Colonic mucosa (tissue), 4 donors: ENCODE measurements around the gene GLIS2. TPM values are rescaled to one million over a fixed set of nuclear protein-coding genes. Genes with fewer than 3 reads are reported as not detected.

Experiments
- DNase-seq: peaks from one replicate; pipeline ENCODE4 v3.0.0-alpha.2; 2020
- H3K27ac ChIP-seq: fragments of 200-600 bp; one replicate; pipeline ENCODE4 v1.8.0; 2021
- H3K27me3 ChIP-seq: fragments of 200-600 bp; one replicate; pipeline ENCODE4 v1.8.0; 2021
- H3K36me3 ChIP-seq: fragments of 200-600 bp; one replicate; pipeline ENCODE4 v1.8.0; 2021
- H3K4me1 ChIP-seq: fragments of 200-600 bp; one replicate; pipeline ENCODE4 v1.8.0; 2021; ENCODE audit warnings: mild to moderate bottlenecking
- H3K4me3 ChIP-seq: fragments of 200-600 bp; one replicate; pipeline ENCODE4 v1.8.0; 2021
- H3K9ac ChIP-seq, 2 donors: one replicate each; pipeline ENCODE4 v1.7.0; 2013; ENCODE audit warnings: control low read depth in 2 of 2, low read depth in 2 of 2, low read length in 2 of 2
- H3K9me3 ChIP-seq: fragments of 200-600 bp; one replicate; pipeline ENCODE4 v1.8.0; 2021
- CTCF ChIP-seq: fragments of 200-600 bp; IDR thresholded peaks from one replicate; pipeline ENCODE4 v1.8.0; 2022; ENCODE audit warnings: antibody characterized with exemption, mild to moderate bottlenecking
- intact Hi-C: fragments of 100-400 bp; cut with DNase I; formaldehyde crosslinking; loops from one replicate; pipeline ENCODE4 v1.14.1; 2022
- total RNA-seq, 2 donors: library from RNA; stranded (reverse); fragmentation: NEBNext Ultra II Directional in 1 of 2; extraction: Animal tissue kit (Norgen Biotek cat#: 25700) in 1 of 2; gene quantifications; one replicate each; pipeline ENCODE4 v1.2.1, GENCODE V29; 2021
- donor health status: healthy.
- donor health status: DM: no; HTN: no; CAD: no.
- donor health status: DM: no; HTN: no; CAD: no.

Gene GLIS2
- total RNA-seq, 2 donors from 2014 or later: 0.89 to 4.1 TPM

GRCh38 chr16:4373356-4373908 is 57.6 kb downstream of the GLIS2 start:
- intact Hi-C loops: no loop called here
- Histone ChIP-seq H3K27me3 (no peaks in the 10 kb centered on the region), H3K4me3 (peak overlapping the region; percentile 52)

GRCh38 chr16:4373909-4374742 is 58.3 kb downstream of the GLIS2 start:
- Histone ChIP-seq H3K27me3 (no peaks in the 10 kb centered on the region), H3K4me1 (peaks cover 3% of the 10 kb centered on the region), H3K4me3 (no peak overlapping the region), H3K9ac (peak overlapping the region; percentile 26 to 56), H3K27ac (peak overlapping the region; percentile 45), H3K9me3 (no peaks in the 10 kb centered on the region), H3K36me3 (no peaks in the 10 kb centered on the region)
- TF ChIP-seq CTCF: no peak
- intact Hi-C loops: no loop called here
- peak; percentile 68 for DNase-seq

More at GRCh38 chr16:4373356-4373908, 57.6 kb downstream of the GLIS2 start:
- peaks cover 3% of the 10 kb centered on the region for H3K4me1 ChIP-seq
- H3K27ac ChIP-seq: peak overlapping the region; percentile 45
- no peak for DNase-seq
- no peaks in the 10 kb centered on the region for H3K36me3 ChIP-seq
- H3K9ac ChIP-seq: peak overlapping the region; percentile 14 to 56
- no peak for TF ChIP-seq CTCF
- H3K9me3 ChIP-seq: no peaks in the 10 kb centered on the region

GRCh38 chr16:4375717-4376116 is 59.9 kb downstream of the GLIS2 start:
- Histone ChIP-seq H3K9me3 (no peaks in the 10 kb centered on the region), H3K4me3 (no peak overlapping the region), H3K27me3 (no peaks in the 10 kb centered on the region), H3K9ac (peak overlapping the region in 1 of 2 donors; percentile 34), H3K27ac (peak overlapping the region; percentile 7), H3K36me3 (no peaks in the 10 kb centered on the region), H3K4me1 (peaks cover 3% of the 10 kb centered on the region)
- intact Hi-C loops: no loop called here
- DNase-seq: no peak
- no peak for TF ChIP-seq CTCF

GRCh38 chr16:4376126-4376892 is 60.4 kb downstream of the GLIS2 start:
- H3K36me3 ChIP-seq: no peaks in the 10 kb centered on the region
- TF ChIP-seq CTCF: no peak
- intact Hi-C loops: no loop called here
- peak overlapping the region; percentile 7 for H3K27ac ChIP-seq
- H3K9ac ChIP-seq: peak overlapping the region; percentile 24 to 46
- DNase-seq: peak; percentile 65
- no peaks in the 10 kb centered on the region for H3K27me3 ChIP-seq
- H3K4me1 ChIP-seq: peaks cover 3% of the 10 kb centered on the region
- no peaks in the 10 kb centered on the region for H3K9me3 ChIP-seq
- H3K4me3 ChIP-seq: no peak overlapping the region

- intact Hi-C loops: no loop called here
- peak overlapping the region in 1 of 2 donors; percentile 46 for H3K9ac ChIP-seq
- no peak for TF ChIP-seq CTCF
- no peaks in the 10 kb centered on the region for H3K36me3 ChIP-seq
- H3K4me3 ChIP-seq: no peak overlapping the region
- H3K4me1 ChIP-seq: no peaks in the 10 kb centered on the region
- no peak for DNase-seq
- no peaks in the 10 kb centered on the region for H3K27me3 ChIP-seq
- H3K9me3 ChIP-seq: no peaks in the 10 kb centered on the region
- H3K27ac ChIP-seq: peak overlapping the region; percentile 7
Observed at GRCh38 chr16:4376893-4377572, 61.2 kb downstream of the GLIS2 start.
